Keratinocyte (primary cell): Measurements from ENCODE around the gene INPP5A.

Experiments used
- CTCF ChIP-seq, 3 experiments: IDR thresholded peaks in 1 of 3; conservative IDR thresholded peaks in 1 of 3; optimal IDR thresholded peaks in 1 of 3; 2 replicates in 2 of 3; 3 replicates in 1 of 3; pipeline versions ENCODE3 to v1.5.1; 2011; ENCODE audit warnings: low read length in 3 of 3, mild to moderate bottlenecking in 3 of 3, moderate library complexity in 2 of 3, control low read depth in 1 of 3, inconsistent platforms in 1 of 3; ENCODE audit not compliant: insufficient read depth in 2 of 3; ENCODE audit errors: extremely low read depth in 1 of 3
- EZH2 ChIP-seq: IDR thresholded peaks from one replicate; pipeline ENCODE4 v1.6.1; 2012; ENCODE audit warnings: inconsistent platforms, mild to moderate bottlenecking, low read length, moderate library complexity

DNA sequence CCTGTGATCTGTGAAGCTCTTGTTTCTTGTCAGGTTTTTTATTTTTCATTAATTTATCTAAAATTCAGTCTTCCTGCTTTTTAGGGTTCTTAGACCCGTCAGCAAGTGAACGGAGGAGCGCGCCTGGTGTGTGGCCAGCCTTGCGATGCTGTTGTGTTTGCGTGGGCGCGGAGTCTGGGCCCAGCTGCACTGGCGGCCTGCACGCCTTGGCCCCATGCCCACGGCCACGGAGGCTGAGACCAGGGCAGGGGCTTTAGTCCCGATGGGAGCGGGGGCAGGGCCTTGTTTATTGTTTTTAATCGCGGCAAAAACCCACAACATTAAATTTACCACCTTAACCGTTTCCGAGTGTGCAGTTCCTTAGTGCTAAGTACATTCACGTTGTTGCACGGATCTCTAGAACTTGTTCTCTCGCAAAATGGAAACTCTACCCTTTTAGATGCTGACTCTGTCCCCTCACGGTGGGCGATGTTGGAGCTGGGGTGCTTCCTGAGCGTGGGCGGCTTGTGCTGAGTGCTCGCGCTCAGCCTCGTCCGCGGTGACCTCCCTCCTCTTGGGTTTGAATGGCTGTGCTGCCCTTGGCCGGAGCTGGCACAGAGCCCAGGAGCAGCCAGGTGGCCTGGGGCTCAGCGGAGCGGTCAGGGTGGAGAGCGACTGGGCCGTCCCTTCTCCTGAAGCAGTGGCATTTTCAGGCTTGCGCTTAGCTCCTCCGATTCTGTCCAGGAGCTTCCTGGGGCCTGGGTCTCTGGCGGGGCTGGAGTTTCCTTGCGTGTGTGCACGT is 69.1 kb downstream of the INPP5A start:
- TF ChIP-seq CTCF (optimal IDR thresholded peaks at IDR 0.05 in 1 of 3, IDR thresholded peaks at IDR 0.05 in 1 of 3, conservative IDR thresholded peaks at IDR 0.05 in 1 of 3; ENCODE audit: extremely low read depth in 1 of 3, insufficient read depth in 2 of 3, low read length in 3 of 3) (no peak), EZH2 (no peak)
